Measurements from ENCODE around the gene COL18A1. TPM values are rescaled to one million over a fixed set of nuclear protein-coding genes. Genes with fewer than 3 reads are reported as not detected.

The COL18A1 gene
- total and polyA plus RNA-seq, 2 donors (not counting 1 experiment from before 2014, with no cell fraction given) = 15.6 to 24.7 TPM

GRCh38 chr21:45390831-45391742, 13.9 kb upstream of the COL18A1 start:
- peaks cover 9% of the 10 kb centered on the region for H3K27me3 Mint-ChIP-seq
- Histone ChIP-seq H3K27me3 (replicated peaks in 1 of 4; ENCODE audit: control extremely low read depth in 1 of 4, control insufficient read depth in 3 of 4, insufficient read depth in 4 of 4, low read length in 3 of 4) (peaks cover 0 to 7% (median 0%) of the 10 kb centered on the region in 4 experiments), H3K4me1 (ENCODE audit: control insufficient read depth in 2 of 2, insufficient read depth in 2 of 2, low read length in 2 of 2) (no peaks in the 10 kb centered on the region), H3K9ac (ENCODE audit: low read length) (no peak overlapping the region), H4K20me1 (ENCODE audit: control insufficient read depth, insufficient read depth, low read length, poor library complexity, severe bottlenecking) (no peaks in the 10 kb centered on the region), H3K9me3 (ENCODE audit: control extremely low read depth in 1 of 3, control insufficient read depth in 2 of 3, insufficient read depth in 1 of 3, low read length in 2 of 3) (no peaks in the 10 kb centered on the region), H3K4me2 (replicated peaks; ENCODE audit: low read depth, low read length, poor library complexity, severe bottlenecking) (no peak overlapping the region), H3K4me3 (ENCODE audit: control extremely low read depth in 1 of 5, extremely low read depth in 1 of 5, insufficient read depth in 1 of 5, low read depth in 2 of 5, low read length in 4 of 5) (no peak overlapping the region), H2AFZ (ENCODE audit: insufficient read depth, low read depth, low read length, poor library complexity, severe bottlenecking) (no peak overlapping the region), H3K27ac (ENCODE audit: low read length in 2 of 2) (no peak overlapping the region), H3K79me2 (ENCODE audit: control insufficient read depth, insufficient read depth, low read length) (no peaks in the 10 kb centered on the region), H3K36me3 (replicated peaks in 1 of 2; ENCODE audit: control extremely low read depth in 1 of 2, control insufficient read depth in 1 of 2, extremely low read depth in 1 of 2, insufficient read depth in 2 of 2, low read length in 1 of 2) (no peaks in the 10 kb centered on the region)
- TF ChIP-seq EZH2 (IDR thresholded peaks at IDR 0.05; ENCODE audit: borderline replicate concordance, insufficient read depth, low read depth, low read length, poor library complexity, severe bottlenecking) (no peak), CTCF (IDR thresholded peaks at IDR 0.05) (no peak)
- H3K4me1 Mint-ChIP-seq = no peaks in the 10 kb centered on the region
- ChIA-PET CTCF (no interaction called here), POLR2A (no interaction called here)
- no peak overlapping the region for H3K27ac Mint-ChIP-seq
- no peak overlapping the region for H3K4me3 Mint-ChIP-seq
- WGBS (ENCODE audit: insufficient coverage) = 81% methylated on average over 20 of the region's 32 CpGs
- no peak for ATAC-seq (ENCODE audit: low read depth)
- no peak for DNase-seq
- H3K9me3 Mint-ChIP-seq (ENCODE audit: insufficient read depth) = no peaks in the 10 kb centered on the region
- intact Hi-C loops (cut with micrococcal nuclease) = no loop called here
